ENCODE data around the gene TMEM201. TPM values are rescaled to one million over a fixed set of nuclear protein-coding genes. Genes with fewer than 3 reads are reported as not detected.

TMEM201 gene
- total and polyA plus RNA-seq, 2 experiments from 2014 or later: 25.0 to 28.0 TPM

DNA sequence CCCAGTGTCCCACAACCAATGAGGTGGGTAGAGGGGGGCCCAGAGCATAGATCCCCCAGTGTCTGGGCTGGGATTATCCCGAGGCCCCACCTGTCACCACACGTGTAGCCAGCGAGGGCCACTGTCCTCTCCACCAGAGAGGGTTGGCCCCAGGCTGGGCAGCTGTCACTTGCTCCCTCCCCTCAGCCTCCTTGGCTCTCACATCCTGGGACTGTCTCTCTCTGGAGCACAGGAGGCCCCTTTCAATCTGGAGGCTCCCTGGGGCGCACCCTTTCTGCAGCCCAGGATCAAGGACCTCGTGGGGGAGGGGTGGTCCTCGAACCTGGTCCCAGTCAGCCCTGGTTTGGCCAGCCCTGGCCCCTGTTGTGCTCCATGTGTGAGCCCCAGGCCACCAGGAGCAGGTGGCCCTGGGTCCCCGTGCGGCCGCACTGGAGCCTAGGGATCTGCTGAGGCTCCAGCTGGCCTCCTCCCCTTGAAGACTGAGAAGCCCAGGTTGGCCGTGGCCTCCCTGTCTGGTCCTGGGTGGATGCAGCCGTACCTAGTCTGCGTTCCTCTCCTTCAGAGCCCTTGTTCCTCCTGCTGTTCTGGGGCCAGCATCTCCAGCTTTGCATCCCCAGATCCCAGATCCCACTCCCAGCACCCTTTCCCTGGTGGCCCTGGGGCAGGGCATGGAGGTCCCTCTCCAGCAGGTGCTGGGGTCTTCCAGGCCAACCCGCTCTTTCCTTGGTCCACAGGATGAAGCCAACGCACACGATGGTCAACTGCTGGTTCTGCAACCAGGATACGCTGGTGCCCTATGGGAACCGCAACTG is 6.7 kb downstream of the TMEM201 start:
- Histone ChIP-seq H3K27ac (no peak overlapping the region), H3K4me1 (ENCODE audit: low read depth) (peaks cover 15% of the 10 kb centered on the region), H3K4me3 (no peak overlapping the region), H3K27me3 (no peaks in the 10 kb centered on the region), H3K36me3 (peaks cover 3% of the 10 kb centered on the region), H3K9me3 (ENCODE audit: low read depth) (no peaks in the 10 kb centered on the region)
- no peak for DNase-seq (ENCODE audit: low read depth in 1 of 2, low spot score in 1 of 2)
- TF ChIP-seq, protein P1, sequence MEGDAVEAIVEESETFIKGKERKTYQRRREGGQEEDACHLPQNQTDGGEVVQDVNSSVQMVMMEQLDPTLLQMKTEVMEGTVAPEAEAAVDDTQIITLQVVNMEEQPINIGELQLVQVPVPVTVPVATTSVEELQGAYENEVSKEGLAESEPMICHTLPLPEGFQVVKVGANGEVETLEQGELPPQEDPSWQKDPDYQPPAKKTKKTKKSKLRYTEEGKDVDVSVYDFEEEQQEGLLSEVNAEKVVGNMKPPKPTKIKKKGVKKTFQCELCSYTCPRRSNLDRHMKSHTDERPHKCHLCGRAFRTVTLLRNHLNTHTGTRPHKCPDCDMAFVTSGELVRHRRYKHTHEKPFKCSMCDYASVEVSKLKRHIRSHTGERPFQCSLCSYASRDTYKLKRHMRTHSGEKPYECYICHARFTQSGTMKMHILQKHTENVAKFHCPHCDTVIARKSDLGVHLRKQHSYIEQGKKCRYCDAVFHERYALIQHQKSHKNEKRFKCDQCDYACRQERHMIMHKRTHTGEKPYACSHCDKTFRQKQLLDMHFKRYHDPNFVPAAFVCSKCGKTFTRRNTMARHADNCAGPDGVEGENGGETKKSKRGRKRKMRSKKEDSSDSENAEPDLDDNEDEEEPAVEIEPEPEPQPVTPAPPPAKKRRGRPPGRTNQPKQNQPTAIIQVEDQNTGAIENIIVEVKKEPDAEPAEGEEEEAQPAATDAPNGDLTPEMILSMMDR (IDR thresholded peaks at IDR 0.05; ENCODE audit: low read depth, low read length): no peak

- Histone ChIP-seq H3K4me1 (ENCODE audit: low read depth) (peaks cover 15% of the 10 kb centered on the region), H3K9me3 (ENCODE audit: low read depth) (no peaks in the 10 kb centered on the region), H3K27ac (no peak overlapping the region), H3K4me3 (no peak overlapping the region), H3K27me3 (no peaks in the 10 kb centered on the region), H3K36me3 (peaks cover 8% of the 10 kb centered on the region)
- no peak for DNase-seq (ENCODE audit: low read depth in 1 of 2, low spot score in 1 of 2)
- TF ChIP-seq, protein P1 (IDR thresholded peaks at IDR 0.05; ENCODE audit: low read depth, low read length): no peak
These were observed 7.2 kb downstream of the TMEM201 start for GRCh38 chr1:9595968-9596340.

- Histone ChIP-seq H3K9me3 (ENCODE audit: low read depth) (no peaks in the 10 kb centered on the region), H3K27me3 (no peaks in the 10 kb centered on the region), H3K27ac (no peak overlapping the region), H3K4me1 (ENCODE audit: low read depth) (peaks cover 15% of the 10 kb centered on the region), H3K36me3 (peaks cover 13% of the 10 kb centered on the region), H3K4me3 (no peak overlapping the region)
- TF ChIP-seq, protein P1 (IDR thresholded peaks at IDR 0.05; ENCODE audit: low read depth, low read length): no peak
- DNase-seq (ENCODE audit: low read depth in 1 of 2, low spot score in 1 of 2): peak in 1 of 2 donors; percentile 48
These were observed 7.9 kb downstream of the TMEM201 start for GRCh38 chr1:9596415-9597123.

GRCh38 chr1:9597361-9598315 is 8.9 kb downstream of the TMEM201 start:
- Histone ChIP-seq H3K4me3 (no peak overlapping the region), H3K4me1 (ENCODE audit: low read depth) (peaks cover 14% of the 10 kb centered on the region), H3K27ac (no peak overlapping the region), H3K36me3 (peaks cover 24% of the 10 kb centered on the region), H3K9me3 (ENCODE audit: low read depth) (no peaks in the 10 kb centered on the region), H3K27me3 (no peaks in the 10 kb centered on the region)
- DNase-seq (ENCODE audit: low read depth in 1 of 2, low spot score in 1 of 2): no peak
- TF ChIP-seq, protein P1 (IDR thresholded peaks at IDR 0.05; ENCODE audit: low read depth, low read length): no peak

DNA sequence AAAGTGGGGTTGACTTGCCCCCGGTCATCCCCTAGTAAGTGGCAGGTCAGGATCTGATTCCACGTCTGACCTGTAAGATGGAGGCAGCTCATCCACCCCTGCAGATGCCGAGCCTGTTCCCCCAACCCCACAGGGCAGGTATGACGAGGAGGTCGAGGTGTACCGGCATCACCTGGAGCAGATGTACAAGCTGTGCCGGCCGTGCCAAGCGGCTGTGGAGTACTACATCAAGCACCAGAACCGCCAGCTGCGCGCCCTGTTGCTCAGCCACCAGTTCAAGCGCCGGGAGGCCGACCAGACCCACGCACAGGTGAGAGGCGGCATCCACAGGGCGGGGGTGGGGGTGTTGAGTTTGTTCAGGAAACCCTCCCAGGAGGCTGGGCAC is 9.6 kb downstream of the TMEM201 start:
- DNase-seq (ENCODE audit: low read depth in 1 of 2, low spot score in 1 of 2): no peak
- no peak overlapping the region for H3K4me3 ChIP-seq
- no peaks in the 10 kb centered on the region for H3K9me3 ChIP-seq (ENCODE audit: low read depth)
- H3K27ac ChIP-seq: no peak overlapping the region
- TF ChIP-seq, protein P1 (IDR thresholded peaks at IDR 0.05; ENCODE audit: low read depth, low read length): no peak
- peaks cover 7% of the 10 kb centered on the region for H3K4me1 ChIP-seq (ENCODE audit: low read depth)
- no peaks in the 10 kb centered on the region for H3K27me3 ChIP-seq
- H3K36me3 ChIP-seq: peaks cover 29% of the 10 kb centered on the region

All from cardiac muscle cell (in vitro differentiated cells and primary cell).